Karpas-422 (cell line): ENCODE results near the gene CASQ1. TPM values are rescaled to one million over a fixed set of nuclear protein-coding genes. Genes with fewer than 3 reads are reported as not detected.
A peak's percentile ranks its signal among the peaks of the same experiment; 100 is the strongest.

ENCODE experiments used
- DNase-seq: peaks from one replicate; pipeline ENCODE4 v3.0.0-alpha.2; 2015
- H2AFZ ChIP-seq: fragments of 200-600 bp; sonication (generic); 2 replicates; pipeline ENCODE4 v1.6.1; 2014; ENCODE audit warnings: antibody characterized with exemption, low read length, mixed read lengths
- H3K27ac ChIP-seq: fragments of 200-600 bp; sonication (generic); 2 replicates; pipeline ENCODE4 v1.5.1; 2014; ENCODE audit warnings: mild to moderate bottlenecking, low read length, moderate library complexity
- H3K27me3 ChIP-seq: fragments of 200-600 bp; sonication (generic); 2 replicates; pipeline ENCODE4 v1.6.1; 2014; ENCODE audit warnings: low read length, mixed read lengths
- H3K36me3 ChIP-seq: fragments of 200-600 bp; sonication (generic); 2 replicates; pipeline ENCODE4 v1.6.1; 2014; ENCODE audit warnings: low read length, mixed read lengths; ENCODE audit not compliant: insufficient read depth
- H3K4me1 ChIP-seq: fragments of 200-600 bp; sonication (generic); 2 replicates; pipeline ENCODE4 v1.6.1; 2014; ENCODE audit warnings: mild to moderate bottlenecking, low read length, mixed read lengths
- H3K4me2 ChIP-seq: fragments of 200-600 bp; sonication (generic); 2 replicates; pipeline ENCODE4 v1.6.1; 2014; ENCODE audit warnings: low read length, low read depth, mild to moderate bottlenecking; ENCODE audit not compliant: poor library complexity, severe bottlenecking
- H3K4me3 ChIP-seq: fragments of 200-600 bp; sonication (generic); 2 replicates; pipeline ENCODE4 v1.5.1; 2014; ENCODE audit warnings: mild to moderate bottlenecking, antibody characterized with exemption, low read length, mixed read lengths
- H3K79me2 ChIP-seq: fragments of 200-600 bp; sonication (generic); 2 replicates; pipeline ENCODE4 v1.6.1; 2014; ENCODE audit warnings: mild to moderate bottlenecking, low read length, mixed read lengths
- H3K9ac ChIP-seq: fragments of 200-600 bp; sonication (generic); 2 replicates; pipeline ENCODE4 v1.6.0; 2014; ENCODE audit warnings: low read length
- H3K9me2 ChIP-seq: fragments of 200-600 bp; sonication (generic), shearing (Covaris generic); replicated peaks from 2 replicates; pipeline ENCODE4 v1.6.0; 2014; ENCODE audit warnings: mild to moderate bottlenecking, low read length, moderate library complexity; ENCODE audit not compliant: insufficient read depth
- H3K9me3 ChIP-seq: fragments of 300-700, 200-600 bp; sonication (generic); 2 replicates; pipeline ENCODE4 v1.6.1; 2014; ENCODE audit warnings: low read length, mixed read lengths
- H4K20me1 ChIP-seq: fragments of 200-600 bp; sonication (generic); 2 replicates; pipeline ENCODE4 v1.6.1; 2014; ENCODE audit warnings: mild to moderate bottlenecking, antibody characterized with exemption, low read length, low read depth; ENCODE audit not compliant: insufficient read depth
- total RNA-seq: library from RNA; depleted of rRNA; stranded (reverse); fragments of >200 nt; shearing (Covaris generic); gene quantifications from 2 replicates; pipeline ENCODE4 v1.2.3, GENCODE V29; 2014; ENCODE audit warnings: low replicate concordance

The CASQ1 gene
- total RNA-seq, 1 experiment from 2014 or later: not detected

GRCh38 chr1:160188341-160188740 lies 2.0 kb upstream of the CASQ1 start:
- Histone ChIP-seq H3K27me3 (no peaks in the 10 kb centered on the region), H3K9me3 (no peaks in the 10 kb centered on the region), H3K4me3 (no peak overlapping the region), H3K9me2 (no peaks in the 10 kb centered on the region), H3K79me2 (no peaks in the 10 kb centered on the region), H3K4me1 (peaks cover 6% of the 10 kb centered on the region), H3K27ac (no peak overlapping the region), H3K36me3 (no peaks in the 10 kb centered on the region), H3K9ac (no peak overlapping the region), H4K20me1 (no peaks in the 10 kb centered on the region), H2AFZ (no peak overlapping the region), H3K4me2 (no peak overlapping the region)
- no peak for DNase-seq

- Histone ChIP-seq H3K9ac (no peak overlapping the region), H3K4me2 (no peak overlapping the region), H4K20me1 (no peaks in the 10 kb centered on the region), H3K4me3 (no peak overlapping the region), H3K9me2 (no peaks in the 10 kb centered on the region), H2AFZ (no peak overlapping the region), H3K27me3 (no peaks in the 10 kb centered on the region), H3K36me3 (no peaks in the 10 kb centered on the region), H3K4me1 (peaks cover 8% of the 10 kb centered on the region), H3K9me3 (no peaks in the 10 kb centered on the region), H3K27ac (no peak overlapping the region), H3K79me2 (no peaks in the 10 kb centered on the region)
- no peak for DNase-seq
Observed at GRCh38 chr1:160191756-160192155, 1.4 kb downstream of the CASQ1 start.

- Histone ChIP-seq H3K4me2 (no peak overlapping the region), H3K9me2 (no peaks in the 10 kb centered on the region), H3K4me3 (no peak overlapping the region), H4K20me1 (no peaks in the 10 kb centered on the region), H3K36me3 (no peaks in the 10 kb centered on the region), H3K9me3 (no peaks in the 10 kb centered on the region), H3K4me1 (peaks cover 8% of the 10 kb centered on the region), H3K27me3 (no peaks in the 10 kb centered on the region), H2AFZ (no peak overlapping the region), H3K9ac (no peak overlapping the region), H3K79me2 (no peaks in the 10 kb centered on the region), H3K27ac (no peak overlapping the region)
- no peak for DNase-seq
Observed at GRCh38 chr1:160192234-160192633, 1.9 kb downstream of the CASQ1 start.

DNA sequence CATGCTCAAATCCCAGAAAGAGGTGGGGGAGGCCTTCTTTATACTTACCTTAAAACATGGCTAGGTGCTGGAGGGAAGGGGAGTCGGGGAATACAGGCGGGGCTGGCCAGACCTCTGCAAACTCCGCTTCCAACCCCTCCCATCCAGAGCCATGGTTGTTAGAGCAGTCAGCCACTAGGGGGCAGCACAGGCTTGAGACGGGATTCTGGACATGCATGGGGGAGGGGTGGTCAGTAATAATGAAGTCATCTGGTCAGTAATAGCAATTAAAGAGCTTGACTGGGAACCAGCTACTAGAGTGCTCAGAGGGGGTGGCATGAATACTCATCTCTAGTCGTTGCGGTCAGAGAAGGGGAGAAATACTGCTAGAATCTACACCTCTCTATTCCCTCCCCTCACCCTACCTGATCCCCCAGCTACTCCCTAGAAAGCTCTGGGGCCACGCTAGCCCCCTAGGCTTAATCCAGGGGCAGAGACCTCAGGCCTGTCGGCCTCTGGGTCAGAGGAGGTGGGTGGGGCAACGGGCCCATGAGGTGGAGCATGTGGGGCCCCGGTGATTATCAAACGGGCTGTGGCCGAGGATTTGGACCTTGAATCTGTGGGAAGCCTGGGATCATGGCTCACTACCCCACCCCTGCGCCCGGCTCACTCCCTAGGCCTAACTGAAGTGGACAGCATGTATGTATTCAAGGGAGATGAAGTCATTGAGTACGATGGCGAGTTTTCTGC lies 2.9 kb downstream of the CASQ1 start:
- Histone ChIP-seq H3K79me2 (no peaks in the 10 kb centered on the region), H3K4me2 (peak overlapping the region; percentile 19), H3K9ac (no peak overlapping the region), H3K4me1 (peaks cover 8% of the 10 kb centered on the region), H3K27me3 (no peaks in the 10 kb centered on the region), H4K20me1 (no peaks in the 10 kb centered on the region), H3K4me3 (no peak overlapping the region), H2AFZ (no peak overlapping the region), H3K27ac (no peak overlapping the region), H3K36me3 (no peaks in the 10 kb centered on the region), H3K9me2 (no peaks in the 10 kb centered on the region), H3K9me3 (no peaks in the 10 kb centered on the region)
- peak; percentile 93 for DNase-seq

GRCh38 chr1:160193832-160194736 lies 3.7 kb downstream of the CASQ1 start:
- Histone ChIP-seq H3K79me2 (no peaks in the 10 kb centered on the region), H3K9me3 (no peaks in the 10 kb centered on the region), H3K4me2 (no peak overlapping the region), H4K20me1 (no peaks in the 10 kb centered on the region), H2AFZ (no peak overlapping the region), H3K9ac (no peak overlapping the region), H3K4me3 (no peak overlapping the region), H3K27ac (no peak overlapping the region), H3K9me2 (no peaks in the 10 kb centered on the region), H3K27me3 (no peaks in the 10 kb centered on the region), H3K4me1 (peaks cover 8% of the 10 kb centered on the region), H3K36me3 (no peaks in the 10 kb centered on the region)
- no peak for DNase-seq

GRCh38 chr1:160194737-160195059 lies 4.3 kb downstream of the CASQ1 start:
- Histone ChIP-seq H3K27ac (no peak overlapping the region), H3K36me3 (no peaks in the 10 kb centered on the region), H4K20me1 (no peaks in the 10 kb centered on the region), H3K4me3 (no peak overlapping the region), H3K27me3 (no peaks in the 10 kb centered on the region), H3K9me3 (no peaks in the 10 kb centered on the region), H3K79me2 (no peaks in the 10 kb centered on the region), H3K9ac (no peak overlapping the region), H3K9me2 (no peaks in the 10 kb centered on the region), H3K4me2 (no peak overlapping the region), H2AFZ (no peak overlapping the region), H3K4me1 (peaks cover 8% of the 10 kb centered on the region)
- no peak for DNase-seq

GRCh38 chr1:160196143-160196542 lies 5.8 kb downstream of the CASQ1 start:
- H3K4me2 ChIP-seq: no peak overlapping the region

DNA sequence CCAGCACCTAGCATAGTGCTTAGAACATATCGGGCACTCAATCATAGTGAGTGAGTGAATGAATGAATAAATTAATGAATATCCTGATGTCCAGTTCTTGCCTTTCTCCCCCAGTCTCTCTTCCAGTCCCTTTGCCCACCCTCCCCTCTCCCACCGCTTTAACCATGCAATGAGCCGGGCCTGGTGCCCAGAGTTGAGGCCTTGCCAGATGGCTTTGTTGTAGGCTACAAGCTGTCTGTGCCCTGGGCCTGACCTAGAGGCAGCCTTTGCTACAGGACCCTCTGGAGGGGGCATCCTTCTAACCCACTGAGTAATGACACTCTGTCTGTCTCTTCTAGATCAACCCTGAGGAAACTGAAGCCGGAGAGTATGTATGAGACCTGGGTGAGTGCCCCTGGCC lies 6.9 kb downstream of the CASQ1 start:
- Histone ChIP-seq H4K20me1 (no peaks in the 10 kb centered on the region), H3K4me3 (no peak overlapping the region), H3K27ac (no peak overlapping the region), H3K79me2 (no peaks in the 10 kb centered on the region), H3K4me1 (peaks cover 24% of the 10 kb centered on the region), H2AFZ (no peak overlapping the region), H3K9me2 (no peaks in the 10 kb centered on the region), H3K36me3 (no peaks in the 10 kb centered on the region), H3K9ac (no peak overlapping the region), H3K4me2 (no peak overlapping the region), H3K27me3 (no peaks in the 10 kb centered on the region), H3K9me3 (no peaks in the 10 kb centered on the region)
- no peak for DNase-seq

More at GRCh38 chr1:160196143-160196542, 5.8 kb downstream of the CASQ1 start:
- Histone ChIP-seq H3K4me1 (peaks cover 13% of the 10 kb centered on the region), H3K9ac (no peak overlapping the region), H4K20me1 (no peaks in the 10 kb centered on the region), H3K79me2 (no peaks in the 10 kb centered on the region), H3K36me3 (no peaks in the 10 kb centered on the region), H2AFZ (no peak overlapping the region), H3K9me3 (no peaks in the 10 kb centered on the region), H3K9me2 (no peaks in the 10 kb centered on the region), H3K27ac (no peak overlapping the region), H3K4me3 (no peak overlapping the region), H3K27me3 (no peaks in the 10 kb centered on the region)
- no peak for DNase-seq
